Left ventricle myocardium inferior (tissue), 1 donor: ENCODE measurements around the gene ELAVL4. TPM values are rescaled to one million over a fixed set of nuclear protein-coding genes. Genes with fewer than 3 reads are reported as not detected.

Experiments
- DNase-seq: peaks from one replicate; pipeline ENCODE4 v3.0.0-alpha.2; 2020
- H3K27ac ChIP-seq: fragments of 200-600 bp; replicated peaks from 2 replicates; pipeline ENCODE4 v1.8.0; 2021
- H3K27me3 ChIP-seq: fragments of 200-600 bp; 2 replicates; pipeline ENCODE4 v1.8.0; 2021; ENCODE audit warnings: low read depth
- H3K36me3 ChIP-seq: fragments of 200-600 bp; 2 replicates; pipeline ENCODE4 v1.8.0; 2021
- H3K4me1 ChIP-seq: fragments of 200-600 bp; 2 replicates; pipeline ENCODE4 v1.8.0; 2021
- H3K4me3 ChIP-seq: fragments of 200-600 bp; 2 replicates; pipeline ENCODE4 v1.8.0; 2021; ENCODE audit warnings: mild to moderate bottlenecking, moderate library complexity
- H3K9me3 ChIP-seq: fragments of 200-600 bp; replicated peaks from 2 replicates; pipeline ENCODE4 v1.8.0; 2021
- CTCF ChIP-seq: fragments of 200-600 bp; IDR thresholded peaks from 2 replicates; pipeline ENCODE4 v1.8.0; 2021; ENCODE audit warnings: antibody characterized with exemption, mild to moderate bottlenecking, borderline replicate concordance
- intact Hi-C: fragments of 100-400 bp; cut with micrococcal nuclease; formaldehyde crosslinking; loops from one replicate; pipeline ENCODE4 v1.11.0; 2022
- total RNA-seq: library from RNA; stranded (reverse); fragmentation: NEBNext Ultra II Directional; extraction: Animal tissue kit (Norgen Biotek cat#: 25700); gene quantifications from one replicate; pipeline ENCODE4 v1.2.1, GENCODE V29; 2021
- donor health status: DM: no; HTN: yes; CAD: no; lungs with severe emphysema.

ELAVL4 gene
- total RNA-seq, 1 donor from 2014 or later = not detected

- intact Hi-C loops = no loop called here
- no peaks in the 10 kb centered on the region for H3K4me1 ChIP-seq
- no peak overlapping the region for H3K4me3 ChIP-seq
- H3K9me3 ChIP-seq = no peaks in the 10 kb centered on the region
- TF ChIP-seq CTCF = no peak
- H3K36me3 ChIP-seq = no peaks in the 10 kb centered on the region
- H3K27ac ChIP-seq = no peak overlapping the region
- no peak for DNase-seq
- peaks cover 15% of the 10 kb centered on the region for H3K27me3 ChIP-seq
Observed at GRCh38 chr1:50189369-50189768, 80.6 kb downstream of the ELAVL4 start.

GRCh38 chr1:50193002-50193401, 84.3 kb downstream of the ELAVL4 start:
- intact Hi-C loops = no loop called here

GRCh38 chr1:50195205-50195604, 86.5 kb downstream of the ELAVL4 start:
- Histone ChIP-seq H3K27me3 (peaks cover 45% of the 10 kb centered on the region), H3K4me3 (no peak overlapping the region), H3K9me3 (no peaks in the 10 kb centered on the region), H3K27ac (no peak overlapping the region), H3K4me1 (no peaks in the 10 kb centered on the region), H3K36me3 (no peaks in the 10 kb centered on the region)
- DNase-seq = no peak
- intact Hi-C loops = no loop called here
- TF ChIP-seq CTCF = no peak

More at GRCh38 chr1:50193002-50193401, 84.3 kb downstream of the ELAVL4 start:
- no peak overlapping the region for H3K27ac ChIP-seq
- DNase-seq = no peak
- TF ChIP-seq CTCF = no peak
- no peak overlapping the region for H3K4me3 ChIP-seq
- H3K9me3 ChIP-seq = no peaks in the 10 kb centered on the region
- H3K4me1 ChIP-seq = no peaks in the 10 kb centered on the region
- H3K36me3 ChIP-seq = no peaks in the 10 kb centered on the region
- H3K27me3 ChIP-seq = peaks cover 45% of the 10 kb centered on the region

- Histone ChIP-seq H3K27ac (no peak overlapping the region), H3K9me3 (no peaks in the 10 kb centered on the region), H3K36me3 (no peaks in the 10 kb centered on the region), H3K27me3 (peaks cover 52% of the 10 kb centered on the region), H3K4me1 (no peaks in the 10 kb centered on the region), H3K4me3 (no peak overlapping the region)
- DNase-seq = no peak
- no peak for TF ChIP-seq CTCF
- intact Hi-C loops = no loop called here
Observed at GRCh38 chr1:50196081-50196480, 87.4 kb downstream of the ELAVL4 start.

- intact Hi-C loops = no loop called here
- Histone ChIP-seq H3K4me1 (no peaks in the 10 kb centered on the region), H3K27ac (no peak overlapping the region), H3K27me3 (peaks cover 59% of the 10 kb centered on the region), H3K36me3 (no peaks in the 10 kb centered on the region), H3K4me3 (no peak overlapping the region), H3K9me3 (no peaks in the 10 kb centered on the region)
- DNase-seq = no peak
- no peak for TF ChIP-seq CTCF
Observed at GRCh38 chr1:50197216-50197615, 88.5 kb downstream of the ELAVL4 start.

- no peak for DNase-seq
- intact Hi-C loops = no loop called here
- Histone ChIP-seq H3K9me3 (no peaks in the 10 kb centered on the region), H3K27me3 (peaks cover 34% of the 10 kb centered on the region), H3K4me1 (no peaks in the 10 kb centered on the region), H3K4me3 (no peak overlapping the region), H3K27ac (no peak overlapping the region), H3K36me3 (no peaks in the 10 kb centered on the region)
- no peak for TF ChIP-seq CTCF
Observed at GRCh38 chr1:50208315-50208714, 99.6 kb downstream of the ELAVL4 start.
